GM18909 (cell line): ENCODE results near the gene MTIF2.
"Not testable (repeated sequence)": the region's sequence is repeated elsewhere in the genome, so short reads cannot be mapped to it uniquely, and the experiment has no call there.

Source experiments
- ATAC-seq: cut with Tn5 transposase; IDR thresholded peaks from one replicate; pipeline ENCODE4 v1.9.1; 2021; ENCODE audit warnings: mild to moderate bottlenecking; ENCODE audit not compliant: unreplicated experiment, poor library complexity

MTIF2 gene

GRCh38 chr2:55204536-55204935 is 64.5 kb downstream of the MTIF2 start:
- ATAC-seq, result no peak

DNA sequence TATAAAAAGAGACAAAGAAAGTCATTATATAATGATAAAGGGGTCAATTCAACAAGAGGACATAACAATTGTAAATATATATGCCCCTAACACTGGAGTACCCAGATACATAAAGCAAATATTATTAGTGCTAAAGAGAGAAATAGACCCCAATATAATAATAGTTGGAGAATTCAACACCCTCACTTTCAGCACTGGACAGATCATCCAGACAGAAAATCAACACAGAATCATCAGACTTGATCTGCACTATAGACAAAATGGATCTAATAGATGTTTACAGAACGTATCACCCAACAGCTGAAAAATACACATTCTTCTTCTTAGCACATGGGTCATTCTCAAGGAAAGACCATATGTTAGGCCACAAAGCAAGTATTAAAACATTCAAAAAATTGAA is 68.6 kb downstream of the MTIF2 start:
- ATAC-seq, result no peak

DNA sequence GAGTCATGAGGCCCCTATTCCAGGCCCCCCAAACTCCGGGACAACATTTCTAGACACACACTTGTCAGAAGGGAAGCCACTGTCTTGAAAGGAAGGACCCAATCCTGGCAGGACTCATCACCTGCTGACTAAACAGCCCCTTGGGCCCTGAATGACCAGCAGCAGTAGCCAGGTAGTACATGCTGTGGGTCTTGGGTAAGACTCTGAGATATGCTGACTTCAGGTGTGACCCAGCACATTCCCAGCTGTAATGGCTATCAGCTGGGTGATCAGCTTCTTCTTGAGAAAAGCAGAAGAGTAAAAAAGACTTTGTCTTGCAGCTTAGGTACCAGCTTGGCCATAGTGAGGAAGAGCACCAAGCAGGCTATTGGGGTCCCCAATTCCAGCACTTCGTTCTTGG is 72.5 kb downstream of the MTIF2 start:
- ATAC-seq, result no peak

DNA sequence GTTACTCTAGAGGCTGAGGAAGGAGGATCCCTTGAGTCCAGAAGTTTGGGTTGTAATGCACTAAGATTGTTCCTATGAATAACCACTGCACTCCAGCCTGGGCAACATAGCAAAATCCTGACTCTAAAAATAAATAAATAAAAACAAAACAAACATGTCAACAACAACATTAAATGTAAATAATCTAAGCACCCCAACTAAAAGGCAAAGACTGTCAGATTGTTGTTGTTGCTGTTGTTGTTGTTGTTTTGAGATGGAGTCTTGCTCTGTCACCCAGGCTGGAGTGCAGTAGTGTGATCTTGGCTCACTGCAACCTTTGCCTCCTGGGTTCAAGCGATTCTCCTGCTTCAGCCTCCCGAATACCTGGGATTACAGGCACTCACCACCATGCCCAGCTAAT is 77.1 kb downstream of the MTIF2 start:
- ATAC-seq, result not testable (repeated sequence)

- ATAC-seq, result not testable (repeated sequence)
Measured at GRCh38 chr2:55186837-55187236, 82.2 kb downstream of the MTIF2 start.
